ENCODE measurements around the gene SLC45A3. TPM values are rescaled to one million over a fixed set of nuclear protein-coding genes. Genes with fewer than 3 reads are reported as not detected.

Gene SLC45A3
- polyA plus RNA-seq, 1 donor from 2014 or later: 0.53 TPM

- Histone ChIP-seq H3K9me2 (ENCODE audit: insufficient read depth, low read length) (no peaks in the 10 kb centered on the region), H2AFZ (ENCODE audit: low read depth, low read length) (no peak overlapping the region), H3K36me3 (ENCODE audit: insufficient read depth, low read length) (no peaks in the 10 kb centered on the region), H3K27ac (ENCODE audit: low read length) (no peak overlapping the region), H3K27me3 (ENCODE audit: insufficient read depth, low read depth, low read length) (no peaks in the 10 kb centered on the region), H3F3A (ENCODE audit: insufficient read depth, low read length, poor library complexity, severe bottlenecking) (no peaks in the 10 kb centered on the region), H3K4me3 (ENCODE audit: low read length) (no peak overlapping the region), H4K20me1 (ENCODE audit: insufficient read depth) (no peaks in the 10 kb centered on the region), H3K79me2 (replicated peaks; ENCODE audit: insufficient read depth, low read length) (no peaks in the 10 kb centered on the region), H3K9me3 (ENCODE audit: low read length) (no peaks in the 10 kb centered on the region), H3K4me2 (ENCODE audit: low read length) (no peak overlapping the region), H3K9ac (ENCODE audit: low read length) (no peak overlapping the region)
- no peak for TF ChIP-seq REST (IDR thresholded peaks at IDR 0.05; ENCODE audit: borderline replicate concordance)
- TF ChIP-seq EP300 (conservative IDR thresholded peaks at IDR 0.05; ENCODE audit: poor library complexity, severe bottlenecking): no peak
- no peak for TF ChIP-seq RAD21 (conservative IDR thresholded peaks at IDR 0.05)
- no peak for TF ChIP-seq TAF1 (IDR thresholded peaks at IDR 0.05; ENCODE audit: low read depth)
- TF ChIP-seq POLR2AphosphoS5 (IDR thresholded peaks at IDR 0.05): no peak
- no peak for TF ChIP-seq CTCF (IDR thresholded peaks at IDR 0.05; ENCODE audit: poor library complexity, severe bottlenecking)
- no peak for TF ChIP-seq EZH2 (IDR thresholded peaks at IDR 0.05; ENCODE audit: borderline replicate concordance, insufficient read depth, low read length, poor library complexity, severe bottlenecking)
- no peak for TF ChIP-seq SMC3 (conservative IDR thresholded peaks at IDR 0.05; ENCODE audit: poor library complexity)
- TF ChIP-seq MXI1 (conservative IDR thresholded peaks at IDR 0.05; ENCODE audit: poor library complexity, severe bottlenecking): no peak
These were observed 9.9 kb upstream of the SLC45A3 start for GRCh38 chr1:205690122-205690756.

DNA sequence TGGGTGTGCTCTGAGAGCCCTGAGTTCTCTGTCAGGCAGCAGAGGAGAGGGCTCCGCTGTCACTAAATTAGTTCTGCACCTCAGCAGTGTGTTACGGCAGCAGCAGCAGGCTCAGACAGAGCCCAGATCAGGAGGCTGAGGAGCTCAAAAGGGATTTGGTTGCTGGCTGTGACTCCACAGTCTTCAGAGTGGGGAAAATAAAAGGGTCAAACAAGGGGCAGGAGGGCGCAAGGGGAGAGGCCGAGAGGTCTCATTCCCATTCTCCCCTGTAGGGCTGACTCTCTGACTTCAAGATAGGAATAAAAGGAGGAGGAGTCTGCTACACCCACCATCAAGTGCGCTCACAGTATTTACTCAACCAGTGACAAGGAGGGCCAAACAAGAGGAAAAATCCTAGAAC, 9.2 kb upstream of the SLC45A3 start:
- H3K36me3 ChIP-seq (ENCODE audit: insufficient read depth, low read length): no peaks in the 10 kb centered on the region
- no peaks in the 10 kb centered on the region for H3K27me3 ChIP-seq (ENCODE audit: insufficient read depth, low read depth, low read length)
- H3F3A ChIP-seq (ENCODE audit: insufficient read depth, low read length, poor library complexity, severe bottlenecking): no peaks in the 10 kb centered on the region
- TF ChIP-seq SMC3 (conservative IDR thresholded peaks at IDR 0.05; ENCODE audit: poor library complexity) (no peak), MXI1 (conservative IDR thresholded peaks at IDR 0.05; ENCODE audit: poor library complexity, severe bottlenecking) (no peak), REST (IDR thresholded peaks at IDR 0.05; ENCODE audit: borderline replicate concordance) (no peak), CTCF (IDR thresholded peaks at IDR 0.05; ENCODE audit: poor library complexity, severe bottlenecking) (no peak), RAD21 (conservative IDR thresholded peaks at IDR 0.05) (no peak), EZH2 (IDR thresholded peaks at IDR 0.05; ENCODE audit: borderline replicate concordance, insufficient read depth, low read length, poor library complexity, severe bottlenecking) (no peak), TAF1 (IDR thresholded peaks at IDR 0.05; ENCODE audit: low read depth) (no peak), EP300 (conservative IDR thresholded peaks at IDR 0.05; ENCODE audit: poor library complexity, severe bottlenecking) (no peak)
- H3K4me2 ChIP-seq (ENCODE audit: low read length): no peak overlapping the region
- no peak overlapping the region for H3K9ac ChIP-seq (ENCODE audit: low read length)
- H3K9me2 ChIP-seq (ENCODE audit: insufficient read depth, low read length): no peaks in the 10 kb centered on the region
- H3K9me3 ChIP-seq (ENCODE audit: low read length): no peaks in the 10 kb centered on the region
- no peaks in the 10 kb centered on the region for H4K20me1 ChIP-seq (ENCODE audit: insufficient read depth)
- no peak overlapping the region for H2AFZ ChIP-seq (ENCODE audit: low read depth, low read length)
- no peak overlapping the region for H3K4me3 ChIP-seq (ENCODE audit: low read length)
- H3K79me2 ChIP-seq (replicated peaks; ENCODE audit: insufficient read depth, low read length): no peaks in the 10 kb centered on the region
- H3K27ac ChIP-seq (ENCODE audit: low read length): no peak overlapping the region
